ENCODE data around the gene ACTL6B.
"Not testable (repeated sequence)": the region's sequence is repeated elsewhere in the genome, so short reads cannot be mapped to it uniquely, and the experiment has no call there.

Gene ACTL6B

DNA sequence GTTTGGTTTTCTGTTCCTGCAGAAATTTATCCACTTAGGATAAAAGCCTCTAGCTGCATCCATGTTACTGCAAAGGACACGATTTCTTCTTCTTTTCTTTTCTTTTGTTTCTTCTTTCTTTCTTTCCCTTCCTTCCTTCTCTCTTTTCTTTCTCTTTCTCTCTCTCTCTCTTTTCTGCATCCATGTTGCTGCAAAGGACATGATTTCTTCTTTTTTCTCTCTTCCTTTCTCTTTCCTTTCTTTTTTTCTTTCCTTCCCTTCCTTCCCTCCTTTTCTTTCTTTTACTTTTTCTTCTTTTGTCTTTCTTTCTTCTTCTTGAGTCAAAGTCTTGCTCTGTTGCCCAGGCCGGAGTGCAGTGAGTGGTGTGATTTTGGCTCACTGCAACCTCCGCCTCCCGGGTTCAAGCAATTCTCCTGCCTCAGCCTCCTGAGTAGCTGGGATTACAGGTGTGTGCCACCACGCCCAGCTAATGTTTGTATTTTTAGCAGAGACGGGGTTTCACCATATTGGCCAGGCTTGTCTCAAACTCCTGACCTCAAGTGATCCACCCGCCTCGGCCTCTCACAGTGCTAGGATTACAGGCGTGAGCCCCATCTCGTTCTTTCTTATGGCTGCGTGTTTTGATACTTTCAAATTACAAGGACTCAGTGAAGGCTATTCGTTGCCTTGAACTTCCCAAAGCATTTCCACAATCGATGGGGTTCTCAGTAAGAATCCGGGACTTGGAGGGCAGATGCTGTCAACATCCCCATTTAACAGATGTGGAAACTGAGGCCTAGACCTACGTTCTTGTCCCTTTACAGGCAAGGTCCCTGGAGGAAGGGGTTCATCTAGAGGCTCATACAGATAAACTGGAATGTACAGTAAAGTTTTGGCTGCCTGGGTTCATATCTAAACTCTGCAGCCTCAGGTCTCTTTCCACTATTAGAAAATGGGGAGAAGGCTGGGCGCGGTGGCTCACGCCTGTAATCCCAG lies 15.4 kb upstream of the ACTL6B start:
- no peak for DNase-seq

DNA sequence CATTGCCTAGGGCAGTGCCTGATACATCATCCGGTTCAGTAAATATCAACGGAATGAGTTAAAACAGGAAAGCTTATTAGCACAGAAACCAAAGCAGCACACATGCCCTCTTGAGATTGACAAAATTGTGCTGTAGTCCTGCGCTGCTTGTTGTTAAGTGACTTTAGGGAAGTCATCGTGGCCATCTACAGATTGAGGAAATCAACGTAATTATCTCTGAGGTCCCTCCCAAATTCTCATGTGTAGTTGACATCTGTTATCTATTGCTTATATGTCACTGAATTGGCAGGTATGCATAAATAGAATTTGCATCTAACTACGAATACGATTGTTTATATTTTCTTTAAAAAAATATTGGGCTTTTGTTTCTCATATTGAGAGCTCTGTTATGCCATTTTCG lies 13.8 kb upstream of the ACTL6B start:
- no peak for DNase-seq

DNA sequence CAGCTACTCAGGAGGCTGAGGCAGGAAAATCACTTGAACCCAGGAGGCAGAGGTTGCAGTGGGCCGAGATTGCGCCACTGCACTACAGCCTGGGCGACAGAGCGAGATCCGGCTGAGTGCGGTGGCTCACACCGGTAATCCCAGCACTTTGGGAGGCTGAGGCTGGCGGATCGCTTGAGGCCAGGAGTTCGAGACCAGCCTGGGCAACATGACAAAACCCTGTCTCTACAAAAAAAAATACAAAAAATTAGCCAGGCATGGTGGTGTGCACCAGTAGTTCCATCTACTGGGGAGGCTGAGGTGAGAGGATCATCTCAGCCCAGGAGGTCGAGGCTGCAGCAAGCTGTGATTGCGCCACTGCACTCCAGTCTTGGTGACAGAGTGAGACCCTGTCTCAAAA lies 12.9 kb upstream of the ACTL6B start:
- DNase-seq: not testable (repeated sequence)

DNA sequence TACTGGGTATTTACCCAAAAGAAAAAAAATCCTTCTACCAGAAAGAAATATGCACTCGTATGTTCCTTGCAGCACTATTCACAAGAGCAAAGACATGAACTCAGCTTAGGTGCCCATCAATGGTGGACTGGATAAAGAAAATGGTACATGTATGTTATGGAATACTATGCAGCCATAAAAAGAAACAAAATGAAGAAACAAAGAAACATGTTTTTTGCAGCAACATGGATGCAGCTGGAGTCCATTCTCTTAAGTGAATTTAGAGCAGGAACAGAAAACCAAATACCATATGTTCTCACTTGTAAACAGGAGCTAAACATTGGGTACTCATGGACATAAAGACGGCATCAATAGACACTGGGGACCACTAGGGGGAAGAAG lies 11.8 kb upstream of the ACTL6B start:
- no peak for DNase-seq

DNA sequence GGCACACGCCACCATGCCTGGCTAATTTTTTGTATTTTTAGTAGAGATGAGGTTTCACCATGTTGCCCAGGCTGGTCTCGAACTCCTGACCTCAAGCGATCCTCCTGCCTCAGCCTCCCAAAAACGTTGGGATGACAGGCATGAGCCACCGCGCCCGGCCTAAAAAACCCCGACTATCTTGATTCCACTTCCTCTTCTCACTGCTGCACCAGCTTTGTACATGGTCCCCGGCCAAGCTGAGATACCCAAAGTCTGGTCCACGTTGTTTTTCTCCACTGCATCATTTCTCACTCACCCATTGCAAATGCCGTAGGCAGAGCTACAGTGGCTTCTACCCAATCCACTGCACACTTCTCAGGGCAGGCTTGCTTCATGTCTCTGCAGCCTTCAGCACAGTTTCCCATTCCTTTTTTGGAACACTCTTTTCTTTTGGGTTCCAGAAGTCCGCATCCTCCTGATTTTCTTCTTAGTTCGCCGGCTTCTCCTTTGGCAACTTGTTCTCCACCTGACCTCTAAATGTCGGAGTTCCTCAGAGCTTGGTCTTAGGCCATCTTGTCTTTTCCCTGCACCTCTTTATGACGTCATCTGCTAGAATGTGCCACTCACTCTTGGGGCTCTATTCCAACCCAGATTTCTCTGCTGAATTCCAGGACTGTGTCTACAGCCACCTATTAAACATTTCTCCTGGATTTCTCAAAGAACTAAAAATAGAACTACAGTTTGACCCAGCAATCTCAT lies 11.3 kb upstream of the ACTL6B start:
- DNase-seq: no peak

DNA sequence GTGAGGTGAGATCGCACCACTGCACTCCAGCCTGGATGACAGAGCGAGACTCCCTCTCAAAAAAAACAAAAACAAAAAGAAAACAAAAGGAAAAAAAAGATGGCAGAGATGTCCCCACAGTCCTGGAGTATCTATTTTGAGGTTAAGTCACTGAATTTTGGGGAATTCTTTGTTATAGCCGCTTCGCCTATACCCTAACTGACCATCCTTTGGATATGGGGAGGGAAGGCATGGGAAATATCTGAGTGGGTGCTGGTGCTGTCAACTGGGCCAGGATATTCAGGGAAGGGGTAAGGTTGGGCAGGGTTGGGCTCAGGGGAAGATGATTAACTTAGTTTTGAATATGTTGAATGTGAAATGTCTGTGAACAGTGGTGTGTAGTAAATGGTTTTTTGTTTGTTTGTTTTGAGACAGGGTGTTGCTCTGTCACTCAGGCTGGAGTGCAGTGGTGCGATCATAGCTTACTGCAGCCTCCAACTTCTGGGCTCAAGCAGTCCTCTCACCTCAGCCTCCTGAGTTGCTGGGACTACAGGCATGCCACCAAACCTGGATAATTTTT lies 9.0 kb upstream of the ACTL6B start:
- no peak for DNase-seq

DNA sequence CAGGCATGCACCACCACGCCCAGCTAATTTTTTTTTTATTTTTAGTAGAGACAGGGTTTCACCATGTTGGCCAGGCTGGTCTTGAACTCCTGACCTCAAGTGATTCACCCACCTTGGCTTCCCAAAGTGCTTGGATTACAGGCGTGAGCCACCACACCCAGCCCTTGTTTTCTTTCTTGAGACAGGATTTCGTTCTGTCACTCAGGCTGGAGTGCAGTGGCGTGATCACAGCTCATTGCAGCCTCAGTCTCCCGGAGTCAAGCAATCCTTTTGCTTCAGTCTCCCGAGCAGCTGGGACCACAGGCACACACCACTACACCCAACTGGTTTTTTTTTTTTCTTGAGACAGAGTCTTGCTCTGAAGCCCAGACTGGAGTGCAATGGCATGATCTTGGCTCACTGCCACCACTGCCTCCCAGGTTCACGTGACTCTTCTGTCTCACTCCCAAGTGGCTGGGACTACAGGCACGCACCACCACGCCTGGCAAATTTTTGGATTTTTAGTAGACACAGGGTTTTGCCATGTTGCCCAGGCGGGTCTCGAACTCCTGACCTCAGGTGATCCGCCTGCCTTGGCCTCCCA lies 6.0 kb upstream of the ACTL6B start:
- DNase-seq: not testable (repeated sequence)

DNA sequence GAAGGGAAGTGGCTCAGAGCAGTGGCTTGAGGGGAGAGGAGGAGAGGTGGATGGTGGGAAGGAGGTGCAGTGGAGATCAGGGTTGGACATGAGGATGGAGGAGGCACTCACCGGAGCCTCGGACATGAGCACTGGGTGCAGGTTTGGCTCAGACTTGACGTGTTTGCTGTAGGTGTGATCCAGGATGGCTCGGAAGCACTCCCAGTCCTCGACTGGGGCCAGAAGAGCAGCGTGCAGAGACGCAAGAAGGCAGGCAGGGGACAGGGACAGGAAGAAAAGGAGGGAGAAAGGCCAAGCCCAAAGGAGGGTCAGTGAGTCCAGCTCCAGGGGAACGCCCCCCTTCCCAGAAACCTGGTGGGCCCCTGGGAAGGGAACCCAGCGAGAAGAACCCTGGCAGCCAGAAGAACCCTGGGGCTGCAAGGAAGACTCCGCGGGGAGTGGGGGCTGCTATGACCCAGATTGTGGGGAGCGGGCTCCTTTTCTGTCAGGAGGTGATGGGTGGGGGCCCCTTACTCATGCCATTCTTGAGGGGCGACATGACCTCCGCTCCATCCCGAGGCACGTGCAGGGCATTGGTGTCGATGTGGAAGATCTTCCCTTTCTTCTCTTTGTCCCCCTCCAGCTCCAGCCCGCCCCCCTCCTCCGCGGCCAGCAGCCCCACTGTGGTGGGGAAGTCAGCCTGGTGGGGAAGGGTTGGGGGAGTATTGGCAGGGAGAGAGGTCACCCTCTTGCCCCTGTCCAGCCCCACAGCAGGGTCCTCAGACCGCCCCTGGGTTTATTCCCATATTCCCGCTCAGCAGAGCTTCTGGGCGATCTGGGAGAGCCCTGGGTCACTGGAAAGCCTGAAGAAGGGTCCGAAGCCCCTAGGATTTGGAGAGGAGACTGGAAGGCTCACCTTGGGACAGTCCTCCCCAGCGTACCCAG lies 1.1 kb downstream of the ACTL6B start:
- no peak for DNase-seq

DNA sequence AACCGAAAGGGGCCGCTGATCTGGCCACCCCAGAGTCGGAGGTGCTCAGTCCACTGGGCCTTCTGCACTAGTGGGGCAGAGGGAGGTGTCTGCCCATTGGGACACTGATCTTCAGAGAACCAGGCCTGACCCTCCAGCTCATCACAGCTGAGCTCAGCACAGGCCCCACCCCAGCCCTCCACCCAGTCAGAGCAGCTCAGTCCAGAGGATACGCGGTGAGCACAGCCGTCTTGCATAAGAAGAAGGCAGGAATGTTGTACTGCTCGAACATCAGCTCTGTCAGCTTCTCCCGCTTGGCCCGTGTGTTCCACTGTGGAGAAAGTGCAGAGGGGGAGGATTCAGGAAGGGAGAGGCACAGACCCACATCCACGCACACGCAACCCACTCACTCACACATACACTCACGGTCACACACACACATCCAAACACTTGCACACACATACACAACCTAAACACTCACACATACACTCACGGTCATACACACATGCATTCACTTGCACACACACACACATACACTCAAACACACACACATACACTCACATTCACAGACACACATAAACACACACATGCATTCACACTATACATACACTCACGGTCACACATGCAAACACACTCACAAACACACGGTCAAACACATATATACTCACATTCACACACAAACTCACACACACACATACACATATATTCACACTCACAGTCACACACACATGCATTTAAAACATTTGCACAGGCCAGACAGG lies 6.3 kb downstream of the ACTL6B start:
- DNase-seq: no peak

DNA sequence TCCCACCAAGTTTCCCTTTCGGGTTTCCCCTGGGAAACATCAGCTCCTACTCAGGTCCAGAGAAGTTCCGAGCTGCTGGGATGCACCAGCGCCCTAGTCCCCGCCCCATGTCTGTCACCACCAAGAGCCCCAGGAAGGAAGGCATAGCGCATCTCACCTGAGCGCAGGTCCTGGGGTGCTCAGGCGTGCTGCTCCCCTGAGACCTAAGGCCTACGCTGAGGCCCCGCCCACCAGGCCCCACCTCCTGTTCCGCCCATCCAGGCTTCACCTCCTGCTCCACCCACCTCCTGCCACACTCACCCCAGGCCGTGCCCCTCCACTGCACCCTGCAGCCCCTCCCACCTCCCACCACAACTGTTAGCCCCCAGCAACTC lies 13.7 kb downstream of the ACTL6B start:
- DNase-seq: no peak

DNA sequence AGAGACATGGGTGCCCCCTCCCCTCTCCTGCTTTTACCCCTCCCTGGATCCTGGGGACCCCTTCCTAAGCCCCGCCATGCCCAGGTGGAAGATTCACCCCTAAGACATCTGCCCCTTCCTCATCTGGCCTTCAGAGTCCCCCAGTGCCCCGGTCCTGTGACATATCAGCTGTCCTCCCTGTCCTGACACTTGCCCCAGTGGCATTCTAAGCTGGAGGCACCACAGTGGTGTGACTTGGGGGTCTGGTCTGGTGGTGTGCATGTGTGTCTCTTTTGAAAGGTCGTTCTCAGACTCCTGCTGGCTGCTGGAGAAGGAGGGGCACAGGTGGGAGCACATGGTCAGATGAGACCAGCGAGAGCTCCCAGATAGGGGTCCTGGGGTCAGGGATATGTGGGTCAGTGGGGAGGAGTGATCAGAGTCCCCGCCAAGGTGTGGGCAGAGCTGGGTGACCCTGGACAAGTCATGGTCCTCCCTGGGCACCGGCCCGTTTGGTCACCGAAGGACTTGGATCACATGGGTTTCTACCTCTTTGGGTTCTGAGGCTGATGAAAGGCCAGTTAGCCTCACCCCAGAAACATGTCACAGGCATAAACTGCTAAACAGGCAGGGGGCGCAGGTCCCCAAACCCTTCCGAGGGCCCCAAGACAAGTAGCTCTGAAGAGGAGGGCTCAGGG lies 14.3 kb downstream of the ACTL6B start:
- DNase-seq: no peak

DNA sequence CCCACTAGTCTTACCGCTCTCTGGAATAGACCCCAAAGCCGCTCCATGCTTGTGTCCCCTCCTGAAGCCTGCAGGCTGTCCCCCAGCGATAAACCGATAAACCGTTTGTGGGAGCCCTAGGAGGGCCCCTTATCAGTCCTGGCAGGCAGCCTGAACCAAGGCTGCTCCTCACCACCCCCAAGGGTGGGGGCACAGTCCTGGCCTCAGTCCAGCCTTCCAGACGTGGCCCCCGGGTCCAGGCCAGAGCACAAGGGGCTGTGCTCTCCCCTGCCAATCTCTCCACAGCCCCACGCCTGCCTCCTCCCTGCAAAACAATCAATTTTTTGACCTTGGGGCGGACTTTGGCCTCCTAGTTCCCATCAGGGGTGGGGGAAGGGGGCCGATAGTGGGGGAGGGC lies 14.8 kb downstream of the ACTL6B start, which contains the start of gene TFR2:
Gene TFR2, minus strand, starts transcription at position 90 of the 397 bp plus-strand sequence. Its CDS starts 43 bp downstream, at position 47.
- DNase-seq: no peak

DNA sequence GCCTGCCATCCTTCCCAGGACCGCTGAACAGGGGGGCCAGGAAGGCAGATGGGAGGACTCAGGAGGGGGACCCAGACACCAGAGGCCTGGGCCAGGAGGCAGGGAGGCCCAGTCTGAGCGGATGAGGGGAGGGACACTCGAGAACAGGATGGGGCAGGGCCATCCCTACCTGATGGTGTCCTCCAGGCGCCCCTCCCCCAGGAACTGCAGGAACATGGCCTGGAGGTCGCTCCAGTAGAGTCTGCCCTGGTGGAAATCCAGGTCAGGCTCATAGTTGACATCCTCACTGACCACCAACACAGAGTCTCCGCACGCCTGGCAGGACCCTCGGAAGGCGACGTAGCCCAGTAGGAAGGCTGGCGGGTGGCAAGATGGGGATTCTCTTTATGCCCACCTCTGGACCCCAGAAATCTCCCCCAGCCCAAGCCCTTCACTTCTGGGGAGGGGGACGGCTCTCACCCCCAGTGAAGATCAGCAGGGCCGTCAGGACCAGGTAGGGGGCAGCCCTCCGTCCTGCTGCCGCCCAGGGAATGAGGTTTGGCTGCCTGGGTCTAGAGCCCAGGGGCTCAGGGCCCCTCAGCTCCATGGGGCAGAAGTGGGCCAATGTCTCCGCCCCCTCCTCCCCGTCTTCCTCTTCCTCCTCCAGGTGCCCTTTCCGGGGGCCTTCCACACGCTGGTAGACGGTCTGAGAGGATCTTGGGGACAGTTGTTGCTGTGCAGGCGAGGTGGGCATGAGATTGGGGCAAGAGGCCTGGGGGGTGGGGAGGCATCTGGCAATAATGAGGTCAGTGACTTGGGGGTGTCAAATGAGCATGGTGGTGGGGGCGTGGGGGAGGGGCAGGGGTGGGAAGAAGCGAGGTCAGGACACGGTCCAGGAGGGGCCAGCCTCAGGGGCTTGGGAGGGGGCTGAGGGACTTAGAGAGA lies 15.5 kb downstream of the ACTL6B start:
- DNase-seq: no peak

DNA sequence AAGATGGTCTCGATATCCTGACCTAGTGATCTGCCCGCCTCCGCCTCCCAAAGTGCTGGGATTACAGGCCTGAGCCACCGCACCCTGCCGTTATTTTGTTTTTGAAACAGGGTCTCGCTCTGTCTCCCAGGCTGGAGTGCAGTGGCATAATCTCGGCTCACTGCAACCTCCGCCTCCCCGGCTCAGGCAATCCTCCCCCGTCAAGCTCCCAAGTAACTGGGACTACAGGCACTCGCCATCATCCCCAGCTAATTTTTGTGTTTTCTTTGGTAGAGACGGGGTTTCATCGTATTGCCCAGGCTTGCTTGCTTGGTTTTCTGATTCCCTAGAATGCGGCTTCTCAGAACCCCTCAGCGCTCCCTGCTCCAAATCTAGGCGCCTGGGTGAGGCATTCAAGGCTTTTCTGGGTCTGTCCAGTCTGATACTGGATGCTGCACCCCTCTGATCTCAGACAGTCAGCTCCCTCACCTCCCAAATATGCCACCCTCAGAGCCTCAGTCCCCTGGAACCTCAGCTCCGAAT lies 16.2 kb downstream of the ACTL6B start:
- no peak for DNase-seq

DNA sequence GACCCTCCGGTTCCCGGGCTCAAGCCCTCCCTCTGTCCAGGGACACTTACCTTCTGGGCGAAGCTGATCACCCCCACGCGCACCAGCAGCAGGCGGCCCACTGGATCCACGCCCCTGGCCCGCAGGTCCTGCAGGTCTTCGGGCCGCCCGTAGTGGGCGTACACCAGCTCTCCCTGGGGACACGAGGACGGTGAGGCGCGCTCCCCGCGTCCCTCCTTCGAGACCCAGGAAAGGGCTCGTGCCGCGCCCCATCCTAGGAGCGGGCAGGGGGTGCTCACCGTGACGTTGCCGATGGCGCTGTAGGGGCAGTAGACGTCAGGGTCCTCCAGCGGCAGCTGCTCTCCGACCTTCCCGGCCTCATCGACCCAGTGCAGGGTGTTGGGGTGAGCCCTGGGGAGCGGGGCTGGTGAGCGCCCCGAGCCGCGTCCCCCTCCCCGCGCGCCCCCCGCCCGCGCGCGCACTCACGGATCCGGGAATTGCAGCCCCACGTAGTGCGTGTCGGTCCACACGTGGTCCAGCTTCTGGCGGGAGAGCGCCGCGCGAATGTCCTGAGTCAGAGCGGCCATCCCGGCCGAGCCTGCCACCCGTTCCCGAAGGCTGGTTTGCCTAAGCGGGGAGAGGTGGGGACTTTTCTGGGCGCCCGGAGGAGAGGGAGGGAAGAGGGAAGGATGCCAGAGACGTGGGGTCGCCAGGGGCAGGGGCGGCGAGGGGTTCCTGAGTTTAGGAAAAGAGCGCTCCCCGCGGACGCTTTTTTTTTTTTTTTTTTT lies 23.1 kb downstream of the ACTL6B start:
- DNase-seq: no peak

DNA sequence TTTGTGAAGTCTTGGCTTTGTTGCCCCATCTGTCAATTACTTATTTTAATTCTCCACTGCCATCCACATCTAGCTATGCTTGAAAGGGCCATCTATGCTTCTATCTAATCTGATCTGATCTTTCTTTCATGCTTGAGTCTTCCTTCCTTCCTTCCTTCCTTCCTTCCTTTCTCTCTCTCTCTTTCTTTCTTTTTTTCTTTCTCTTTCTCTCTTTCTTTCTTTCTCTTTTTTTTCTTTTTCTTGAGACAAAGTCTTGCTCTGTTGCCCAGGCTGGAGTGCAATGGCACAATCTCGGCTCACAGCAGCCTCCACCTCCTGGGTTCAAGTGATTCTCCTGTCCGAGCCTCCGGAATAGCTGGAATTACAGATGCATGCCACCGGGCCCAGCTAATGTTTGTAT lies 26.2 kb downstream of the ACTL6B start:
- no peak for DNase-seq

DNA sequence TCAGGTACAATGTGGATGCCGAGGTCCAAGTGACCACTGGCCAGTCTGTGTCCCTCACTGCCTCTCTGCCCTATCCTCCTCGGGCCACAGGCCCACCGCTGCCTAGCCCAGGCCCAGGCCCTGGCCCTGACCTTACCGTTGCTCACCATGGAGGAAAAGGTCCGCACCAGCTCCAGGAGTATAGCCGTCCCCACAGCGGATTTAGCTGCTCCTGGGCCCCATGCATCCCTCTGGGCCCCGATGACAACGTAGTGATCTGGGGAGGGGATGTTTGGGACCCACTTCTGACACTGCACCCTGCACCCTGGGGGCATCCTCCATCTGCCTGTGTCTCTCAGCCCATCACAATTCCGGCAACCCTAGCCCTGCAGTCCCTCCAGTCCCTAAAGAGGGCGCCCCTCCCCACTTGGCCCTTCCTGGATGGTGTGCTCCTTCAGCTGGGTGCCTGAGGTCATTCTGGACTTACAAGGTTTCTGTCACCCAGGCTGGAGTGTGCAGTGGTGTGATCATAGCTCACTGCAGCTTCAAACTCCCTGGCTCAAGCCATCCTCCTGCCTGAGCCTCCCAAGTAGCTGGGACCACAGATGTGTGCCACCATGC lies 27.0 kb downstream of the ACTL6B start:
- DNase-seq: no peak

DNA sequence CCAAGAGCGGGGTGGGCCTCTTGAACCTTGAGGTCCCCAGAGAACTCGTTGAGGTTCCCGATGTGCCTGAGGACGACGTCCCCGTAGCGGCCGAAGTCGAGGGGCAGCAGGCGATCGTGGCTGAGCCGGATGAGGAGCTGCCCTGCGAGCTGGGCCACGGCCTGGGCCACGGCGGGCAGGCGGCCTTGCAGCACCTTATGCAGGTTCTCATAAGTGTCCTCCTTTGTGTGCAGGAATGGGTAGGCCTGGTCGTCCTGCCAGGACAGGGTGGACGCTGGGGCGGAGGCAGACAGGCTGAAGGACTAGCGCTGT lies 29.1 kb downstream of the ACTL6B start:
- no peak for DNase-seq

All from NCI-H187 treated with DMSO at 0.1 percent for 48 hours (cell line).